Stimulated activated CD4-positive, alpha-beta T cell treated with anti-CD3 and anti-CD28 coated beads, Interleukin-1b, Interleukin-23, amount 100 ng/mL, for 24 hours (primary cell): Measurements from ENCODE around the gene MMRN1.

Experiments used
- DNase-seq, 4 experiments: peaks; one replicate each; pipeline ENCODE4 v3.0.0-alpha.2; 2020; ENCODE audit warnings: low read depth in 4 of 4, low spot score in 1 of 4

MMRN1 gene, protein sequence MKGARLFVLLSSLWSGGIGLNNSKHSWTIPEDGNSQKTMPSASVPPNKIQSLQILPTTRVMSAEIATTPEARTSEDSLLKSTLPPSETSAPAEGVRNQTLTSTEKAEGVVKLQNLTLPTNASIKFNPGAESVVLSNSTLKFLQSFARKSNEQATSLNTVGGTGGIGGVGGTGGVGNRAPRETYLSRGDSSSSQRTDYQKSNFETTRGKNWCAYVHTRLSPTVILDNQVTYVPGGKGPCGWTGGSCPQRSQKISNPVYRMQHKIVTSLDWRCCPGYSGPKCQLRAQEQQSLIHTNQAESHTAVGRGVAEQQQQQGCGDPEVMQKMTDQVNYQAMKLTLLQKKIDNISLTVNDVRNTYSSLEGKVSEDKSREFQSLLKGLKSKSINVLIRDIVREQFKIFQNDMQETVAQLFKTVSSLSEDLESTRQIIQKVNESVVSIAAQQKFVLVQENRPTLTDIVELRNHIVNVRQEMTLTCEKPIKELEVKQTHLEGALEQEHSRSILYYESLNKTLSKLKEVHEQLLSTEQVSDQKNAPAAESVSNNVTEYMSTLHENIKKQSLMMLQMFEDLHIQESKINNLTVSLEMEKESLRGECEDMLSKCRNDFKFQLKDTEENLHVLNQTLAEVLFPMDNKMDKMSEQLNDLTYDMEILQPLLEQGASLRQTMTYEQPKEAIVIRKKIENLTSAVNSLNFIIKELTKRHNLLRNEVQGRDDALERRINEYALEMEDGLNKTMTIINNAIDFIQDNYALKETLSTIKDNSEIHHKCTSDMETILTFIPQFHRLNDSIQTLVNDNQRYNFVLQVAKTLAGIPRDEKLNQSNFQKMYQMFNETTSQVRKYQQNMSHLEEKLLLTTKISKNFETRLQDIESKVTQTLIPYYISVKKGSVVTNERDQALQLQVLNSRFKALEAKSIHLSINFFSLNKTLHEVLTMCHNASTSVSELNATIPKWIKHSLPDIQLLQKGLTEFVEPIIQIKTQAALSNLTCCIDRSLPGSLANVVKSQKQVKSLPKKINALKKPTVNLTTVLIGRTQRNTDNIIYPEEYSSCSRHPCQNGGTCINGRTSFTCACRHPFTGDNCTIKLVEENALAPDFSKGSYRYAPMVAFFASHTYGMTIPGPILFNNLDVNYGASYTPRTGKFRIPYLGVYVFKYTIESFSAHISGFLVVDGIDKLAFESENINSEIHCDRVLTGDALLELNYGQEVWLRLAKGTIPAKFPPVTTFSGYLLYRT

GRCh38 chr4:89894649-89895550 lies at the start of gene MMRN1:
TSS of gene MMRN1 (plus strand) at chr4:89894854. CDS start at chr4:89894972, 118 bp downstream.
- no peak for DNase-seq

- DNase-seq: no peak
Observed at GRCh38 chr4:89847571-89848325, 46.9 kb upstream of the MMRN1 start.

DNA sequence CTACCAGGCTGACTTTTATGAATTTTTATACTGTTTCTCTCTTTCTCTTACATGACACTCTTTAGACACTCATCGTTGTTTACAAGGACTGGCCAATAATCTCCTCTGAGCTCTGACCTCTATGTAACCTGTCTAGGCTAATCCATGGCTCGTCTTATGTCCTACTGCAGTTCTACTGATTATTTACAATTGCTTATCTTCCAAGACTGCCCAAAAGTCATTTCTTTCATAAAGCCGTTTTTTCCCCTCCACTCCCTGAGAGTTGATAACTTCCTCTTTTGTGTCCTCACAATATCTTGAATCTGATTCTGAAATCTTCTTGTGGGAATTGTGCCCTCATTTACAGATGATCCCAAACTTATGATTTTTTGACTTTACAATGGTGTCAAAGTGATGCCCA lies 39.4 kb upstream of the MMRN1 start:
- no peak for DNase-seq

GRCh38 chr4:89860971-89861370 lies 33.7 kb upstream of the MMRN1 start:
- no peak for DNase-seq

DNA sequence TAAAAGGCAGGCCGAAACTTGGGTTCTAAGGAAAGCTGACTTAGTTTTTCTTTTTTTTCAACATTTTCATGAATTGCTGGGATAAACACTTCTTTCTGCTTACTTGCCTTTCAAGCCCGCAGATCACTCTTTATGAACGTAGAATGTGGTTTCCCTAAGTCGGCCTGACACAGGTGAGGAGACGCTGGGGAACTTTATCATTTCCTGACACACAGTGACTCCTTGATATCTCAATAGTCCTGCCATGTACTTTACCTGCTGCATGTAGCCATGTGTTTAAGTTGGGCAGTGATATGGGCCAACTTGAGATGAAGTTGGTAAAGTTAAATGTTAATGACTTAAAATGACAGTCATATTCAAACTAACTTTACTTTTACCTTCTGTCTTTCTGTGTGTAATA lies 31.1 kb upstream of the MMRN1 start:
- no peak for DNase-seq

DNA sequence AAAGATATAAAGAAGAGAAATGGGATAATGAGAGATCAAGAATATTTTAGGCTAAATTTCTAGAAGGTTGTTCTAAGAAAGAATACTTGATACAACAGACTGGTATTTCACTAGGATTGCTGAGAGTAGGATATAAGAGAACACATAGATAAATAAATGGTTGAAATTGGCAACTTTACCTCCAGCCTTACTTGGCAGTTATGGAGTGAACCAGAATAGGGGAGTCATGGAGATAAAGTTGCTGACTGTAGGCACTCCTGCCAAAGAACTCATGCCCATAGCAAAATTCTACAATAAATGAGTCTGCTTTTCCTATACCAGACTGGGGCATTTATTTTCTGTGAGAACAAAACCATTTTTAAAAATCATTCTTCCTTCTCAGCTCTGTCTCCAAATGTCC lies 26.4 kb upstream of the MMRN1 start:
- DNase-seq: no peak

GRCh38 chr4:89868999-89869589 lies 25.6 kb upstream of the MMRN1 start:
- no peak for DNase-seq

DNA sequence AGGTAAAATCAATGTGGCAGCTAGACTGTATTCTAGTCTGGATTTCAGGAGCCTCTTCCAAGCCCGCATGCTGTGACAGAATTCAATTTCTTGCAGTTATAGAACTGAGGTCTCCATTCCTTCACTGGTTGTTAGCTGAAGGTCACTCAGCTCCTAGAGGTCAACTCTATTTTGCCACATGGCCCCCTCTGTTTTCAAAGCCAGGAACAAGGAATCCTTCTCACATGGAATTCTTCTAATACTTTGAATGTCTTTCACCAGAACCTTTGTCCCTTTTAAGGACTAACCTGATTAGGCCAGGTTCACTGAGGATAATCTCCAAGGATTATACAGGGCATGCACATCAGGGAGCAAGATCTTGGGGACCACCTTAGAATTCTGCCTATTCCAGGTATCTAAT lies 23.4 kb upstream of the MMRN1 start:
- DNase-seq: no peak

DNA sequence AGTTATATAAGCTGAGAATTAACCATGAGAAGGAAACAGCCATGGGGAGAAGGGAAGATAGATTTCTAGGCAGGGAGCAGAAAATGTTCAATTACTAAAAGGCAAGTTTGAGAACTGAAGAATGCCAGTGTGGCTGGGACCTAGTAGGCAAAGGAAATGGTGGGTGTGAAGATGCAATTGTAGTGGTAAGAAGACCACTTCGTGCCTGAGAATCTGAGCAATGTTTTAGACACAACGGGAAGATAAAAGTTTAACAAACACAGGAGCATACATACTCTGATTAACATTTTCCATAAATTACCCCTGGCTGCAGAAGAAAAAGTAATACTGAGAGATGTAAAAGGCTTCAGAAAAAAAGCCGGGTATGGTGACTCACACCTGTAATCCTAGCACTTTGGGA lies 18.1 kb upstream of the MMRN1 start:
- no peak for DNase-seq

DNA sequence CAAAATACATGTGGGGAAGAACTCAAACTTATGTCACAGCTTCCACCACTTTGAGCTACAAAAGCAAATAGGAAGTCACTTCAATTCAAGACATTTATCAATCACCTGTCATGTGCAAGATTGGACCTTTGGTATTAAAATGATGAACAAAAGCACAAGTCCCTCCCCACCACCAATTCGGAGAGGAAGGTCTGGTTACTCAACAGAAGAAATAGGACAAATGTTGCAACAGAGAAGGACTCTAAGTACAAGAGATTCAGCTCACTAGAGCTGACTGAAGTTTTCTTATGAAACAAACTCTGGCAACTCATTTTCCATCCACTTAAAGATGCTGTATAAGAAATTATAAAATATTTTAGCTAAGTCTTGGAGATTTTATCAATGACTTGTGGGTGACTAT lies 16.0 kb upstream of the MMRN1 start:
- DNase-seq: no peak

DNA sequence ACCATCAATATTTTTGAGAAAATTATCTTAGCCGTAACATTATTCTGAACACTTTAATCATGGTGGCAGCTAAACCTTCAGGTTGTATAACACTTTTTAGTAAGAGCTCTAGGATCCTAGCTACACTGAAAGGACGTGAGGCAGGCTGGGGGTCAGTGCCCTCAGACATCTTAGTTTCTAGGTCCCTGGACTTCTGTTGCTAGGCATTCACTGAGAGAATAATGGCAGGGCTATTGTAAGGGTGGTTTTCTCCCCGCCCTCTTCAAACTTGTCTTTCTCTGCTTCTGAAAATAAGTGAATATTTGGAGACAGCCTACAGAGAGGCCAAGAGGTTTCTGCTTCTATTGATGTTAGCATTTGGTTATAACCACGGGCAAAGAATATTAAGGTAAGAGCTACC lies 15.4 kb upstream of the MMRN1 start:
- no peak for DNase-seq

GRCh38 chr4:89889289-89889688 lies 5.4 kb upstream of the MMRN1 start:
- no peak for DNase-seq

GRCh38 chr4:89897867-89898266 lies 3.2 kb downstream of the MMRN1 start:
- no peak for DNase-seq

DNA sequence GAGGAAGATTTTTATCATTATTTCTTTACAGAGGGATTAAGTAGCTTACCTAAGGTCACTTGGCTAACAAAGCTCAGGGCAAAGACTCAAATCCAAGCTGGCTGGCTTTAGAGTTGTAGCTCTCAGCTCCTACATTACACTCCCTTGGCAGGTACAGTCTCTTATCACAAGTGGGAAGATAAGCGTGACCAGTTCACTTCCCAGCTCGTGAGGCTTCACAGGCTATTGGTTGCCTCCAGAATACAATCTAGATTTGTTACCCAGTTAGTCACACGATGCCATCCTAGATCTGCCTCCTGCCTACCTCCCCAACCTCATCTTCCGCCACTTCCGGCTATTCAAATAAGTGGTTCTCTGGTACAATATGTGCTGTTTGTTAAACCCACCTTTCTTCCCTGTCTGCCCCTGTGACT lies 3.7 kb downstream of the MMRN1 start:
- DNase-seq: no peak

DNA sequence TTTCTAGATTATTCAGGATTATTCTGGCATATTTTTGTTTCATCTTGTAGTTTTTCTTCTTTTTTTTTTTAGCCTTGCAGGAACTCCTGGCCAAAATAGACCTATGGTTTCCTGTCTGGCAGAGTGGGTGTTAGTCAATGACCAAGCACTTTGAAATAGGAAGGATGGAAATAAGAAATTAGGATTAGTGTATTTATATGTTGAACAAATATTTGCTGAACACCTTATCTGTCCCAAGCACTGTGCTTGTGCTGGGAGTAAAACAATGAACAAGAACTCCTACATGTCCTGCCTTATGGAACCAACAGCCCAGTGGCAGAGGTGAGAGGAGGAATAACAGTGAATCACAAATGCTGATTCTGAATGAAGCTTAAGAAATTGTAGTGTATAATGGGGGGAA lies 4.5 kb downstream of the MMRN1 start:
- DNase-seq: no peak

- no peak for DNase-seq
Observed at GRCh38 chr4:89899854-89900253, 5.2 kb downstream of the MMRN1 start.

- peak in 3 of 4 experiments; percentile 15 to 30 (median 24) for DNase-seq
Observed at GRCh38 chr4:89901808-89902431, 7.3 kb downstream of the MMRN1 start.

GRCh38 chr4:89904524-89904923 lies 9.9 kb downstream of the MMRN1 start:
- no peak for DNase-seq

GRCh38 chr4:89906316-89906715 lies 11.7 kb downstream of the MMRN1 start:
- no peak for DNase-seq
